BLaER1 (cell line): ENCODE results near the gene SV2B.

ENCODE experiments used
- H3K27ac ChIP-seq: shearing (Covaris generic); formaldehyde crosslinking; 2 replicates; pipeline ENCODE4 v1.8.1; 2022
- H3K27me3 ChIP-seq: shearing (Covaris generic); formaldehyde crosslinking; 2 replicates; pipeline ENCODE4 v1.8.1; 2022
- H3K36me3 ChIP-seq: shearing (Covaris generic); formaldehyde crosslinking; 2 replicates; pipeline ENCODE4 v1.8.1; 2022
- H3K4me1 ChIP-seq: shearing (Covaris generic); formaldehyde crosslinking; 2 replicates; pipeline ENCODE4 v1.8.1; 2022
- H3K4me2 ChIP-seq: shearing (Covaris generic); formaldehyde crosslinking; 2 replicates; pipeline ENCODE4 v1.8.1; 2022
- H3K4me3 ChIP-seq: shearing (Covaris generic); formaldehyde crosslinking; 2 replicates; pipeline ENCODE4 v1.8.1; 2022
- H3K9ac ChIP-seq: shearing (Covaris generic); formaldehyde crosslinking; 2 replicates; pipeline ENCODE4 v1.8.1; 2022
- H3K9me3 ChIP-seq: shearing (Covaris generic); formaldehyde crosslinking; 2 replicates; pipeline ENCODE4 v1.8.1; 2022
- H4K20me1 ChIP-seq: shearing (Covaris generic); formaldehyde crosslinking; 2 replicates; pipeline ENCODE4 v1.8.1; 2022
- Cebpa-rat ChIP-seq: shearing (Covaris generic); IDR thresholded peaks from 2 replicates; pipeline ENCODE4 v1.8.1; 2022

SV2B gene

GRCh38 chr15:91171334-91171733 lies 71.3 kb downstream of the SV2B start:
- H3K27me3 ChIP-seq: no peaks in the 10 kb centered on the region
- no peaks in the 10 kb centered on the region for H3K36me3 ChIP-seq
- H3K9me3 ChIP-seq: peaks cover 8% of the 10 kb centered on the region; the same call in 1 of the 2 replicates
- H3K4me1 ChIP-seq: no peaks in the 10 kb centered on the region
- H4K20me1 ChIP-seq: no peaks in the 10 kb centered on the region
- no peak overlapping the region for H3K9ac ChIP-seq
- no peak overlapping the region for H3K4me3 ChIP-seq
- TF ChIP-seq Cebpa-rat: no peak
- H3K27ac ChIP-seq: no peak overlapping the region
- H3K4me2 ChIP-seq: no peak overlapping the region

GRCh38 chr15:91182101-91182500 lies 82.0 kb downstream of the SV2B start:
- H3K36me3 ChIP-seq: no peaks in the 10 kb centered on the region
- no peak overlapping the region for H3K4me3 ChIP-seq
- no peaks in the 10 kb centered on the region for H3K27me3 ChIP-seq
- no peaks in the 10 kb centered on the region for H4K20me1 ChIP-seq
- H3K4me2 ChIP-seq: no peak overlapping the region
- no peaks in the 10 kb centered on the region for H3K9me3 ChIP-seq
- no peaks in the 10 kb centered on the region for H3K4me1 ChIP-seq
- H3K27ac ChIP-seq: no peak overlapping the region
- TF ChIP-seq Cebpa-rat: no peak
- no peak overlapping the region for H3K9ac ChIP-seq

GRCh38 chr15:91183596-91183995 lies 83.5 kb downstream of the SV2B start:
- H3K27ac ChIP-seq: no peak overlapping the region
- H4K20me1 ChIP-seq: no peaks in the 10 kb centered on the region
- TF ChIP-seq Cebpa-rat: no peak
- H3K4me3 ChIP-seq: no peak overlapping the region
- H3K4me1 ChIP-seq: no peaks in the 10 kb centered on the region
- no peak overlapping the region for H3K4me2 ChIP-seq
- H3K27me3 ChIP-seq: no peaks in the 10 kb centered on the region
- no peak overlapping the region for H3K9ac ChIP-seq
- no peaks in the 10 kb centered on the region for H3K36me3 ChIP-seq
- no peaks in the 10 kb centered on the region for H3K9me3 ChIP-seq

- H3K36me3 ChIP-seq: no peaks in the 10 kb centered on the region
- no peaks in the 10 kb centered on the region for H3K4me1 ChIP-seq
- H4K20me1 ChIP-seq: no peaks in the 10 kb centered on the region
- no peak overlapping the region for H3K4me2 ChIP-seq
- no peaks in the 10 kb centered on the region for H3K27me3 ChIP-seq
- H3K27ac ChIP-seq: no peak overlapping the region
- no peak for TF ChIP-seq Cebpa-rat
- H3K9me3 ChIP-seq: no peaks in the 10 kb centered on the region
- H3K9ac ChIP-seq: no peak overlapping the region
- H3K4me3 ChIP-seq: no peak overlapping the region
Observed at GRCh38 chr15:91184441-91184840, 84.4 kb downstream of the SV2B start.

- no peak for TF ChIP-seq Cebpa-rat
- no peaks in the 10 kb centered on the region for H3K36me3 ChIP-seq
- H3K4me1 ChIP-seq: no peaks in the 10 kb centered on the region
- no peak overlapping the region for H3K9ac ChIP-seq
- no peak overlapping the region for H3K27ac ChIP-seq
- no peaks in the 10 kb centered on the region for H3K27me3 ChIP-seq
- no peaks in the 10 kb centered on the region for H3K9me3 ChIP-seq
- H3K4me3 ChIP-seq: no peak overlapping the region
- no peaks in the 10 kb centered on the region for H4K20me1 ChIP-seq
- H3K4me2 ChIP-seq: no peak overlapping the region
Observed at GRCh38 chr15:91186904-91187656, 87.0 kb downstream of the SV2B start.

GRCh38 chr15:91192285-91192684 lies 92.2 kb downstream of the SV2B start:
- H3K27me3 ChIP-seq: no peaks in the 10 kb centered on the region
- no peak for TF ChIP-seq Cebpa-rat
- no peaks in the 10 kb centered on the region for H3K4me1 ChIP-seq
- H3K4me3 ChIP-seq: no peak overlapping the region
- H3K9ac ChIP-seq: no peak overlapping the region
- no peaks in the 10 kb centered on the region for H3K36me3 ChIP-seq
- no peaks in the 10 kb centered on the region for H4K20me1 ChIP-seq
- H3K9me3 ChIP-seq: no peaks in the 10 kb centered on the region
- H3K27ac ChIP-seq: no peak overlapping the region
- no peak overlapping the region for H3K4me2 ChIP-seq

GRCh38 chr15:91192690-91193377 lies 92.8 kb downstream of the SV2B start:
- Histone ChIP-seq H3K9ac (no peak overlapping the region), H3K9me3 (no peaks in the 10 kb centered on the region), H3K4me2 (no peak overlapping the region), H3K27ac (no peak overlapping the region), H3K4me3 (no peak overlapping the region), H3K36me3 (no peaks in the 10 kb centered on the region), H4K20me1 (no peaks in the 10 kb centered on the region), H3K4me1 (no peaks in the 10 kb centered on the region), H3K27me3 (no peaks in the 10 kb centered on the region)
- TF ChIP-seq Cebpa-rat: no peak

GRCh38 chr15:91193378-91193720 lies 93.3 kb downstream of the SV2B start:
- H3K4me1 ChIP-seq: no peaks in the 10 kb centered on the region
- no peaks in the 10 kb centered on the region for H3K36me3 ChIP-seq
- no peaks in the 10 kb centered on the region for H4K20me1 ChIP-seq
- TF ChIP-seq Cebpa-rat: no peak
- H3K4me3 ChIP-seq: no peak overlapping the region
- no peaks in the 10 kb centered on the region for H3K9me3 ChIP-seq
- no peak overlapping the region for H3K4me2 ChIP-seq
- H3K9ac ChIP-seq: no peak overlapping the region
- H3K27me3 ChIP-seq: no peaks in the 10 kb centered on the region
- H3K27ac ChIP-seq: no peak overlapping the region

GRCh38 chr15:91196127-91196526 lies 96.1 kb downstream of the SV2B start:
- Histone ChIP-seq H4K20me1 (no peaks in the 10 kb centered on the region), H3K9me3 (no peaks in the 10 kb centered on the region), H3K4me2 (no peak overlapping the region), H3K36me3 (no peaks in the 10 kb centered on the region), H3K27ac (no peak overlapping the region), H3K4me3 (no peak overlapping the region), H3K4me1 (no peaks in the 10 kb centered on the region), H3K9ac (no peak overlapping the region), H3K27me3 (no peaks in the 10 kb centered on the region)
- no peak for TF ChIP-seq Cebpa-rat

GRCh38 chr15:91196768-91197167 lies 96.7 kb downstream of the SV2B start:
- TF ChIP-seq Cebpa-rat: no peak
- Histone ChIP-seq H3K27me3 (no peaks in the 10 kb centered on the region), H3K4me2 (no peak overlapping the region), H3K9me3 (no peaks in the 10 kb centered on the region), H3K36me3 (no peaks in the 10 kb centered on the region), H3K27ac (no peak overlapping the region), H4K20me1 (no peaks in the 10 kb centered on the region), H3K4me3 (no peak overlapping the region), H3K4me1 (no peaks in the 10 kb centered on the region), H3K9ac (no peak overlapping the region)
